Testis (tissue), 3 donors: Measurements from ENCODE around the gene SH3RF2. TPM values are rescaled to one million over a fixed set of nuclear protein-coding genes. Genes with fewer than 3 reads are reported as not detected.
A peak's percentile ranks its signal among the peaks of the same experiment; 100 is the strongest.

ENCODE experiments used
- DNase-seq: peaks from one replicate; pipeline ENCODE4 v3.0.0-alpha.2; 2019
- H3K27ac ChIP-seq, 2 donors: fragments of 200-600 bp; sonication (generic); one replicate each; pipeline ENCODE4 v1.5.1; 2019
- H3K27me3 ChIP-seq: fragments of 200-600 bp; sonication (generic); one replicate; pipeline ENCODE4 v1.5.1; 2019
- H3K36me3 ChIP-seq: fragments of 200-600 bp; sonication (generic); one replicate; pipeline ENCODE4 v1.5.1; 2017; ENCODE audit warnings: low read depth; ENCODE audit errors: missing control alignments
- H3K4me1 ChIP-seq: fragments of 200-600 bp; sonication (generic); one replicate; pipeline ENCODE4 v1.5.1; 2019
- H3K4me3 ChIP-seq, 2 donors: fragments of 200-600 bp; sonication (generic); one replicate each; pipeline ENCODE4 v1.5.1; 2017 to 2019
- H3K9me3 ChIP-seq: fragments of 200-600 bp; sonication (generic); one replicate; pipeline ENCODE4 v1.5.1; 2017
- CTCF ChIP-seq, 3 experiments: fragments of 450-650 bp in 2 of 3; fragments of 200-600 bp in 1 of 3; sonication (generic) in 1 of 3; IDR thresholded peaks; one replicate each; pipeline ENCODE4 v1.5.1; 2016 to 2019; ENCODE audit warnings: antibody characterized with exemption in 3 of 3, mild to moderate bottlenecking in 2 of 3, moderate library complexity in 1 of 3
- POLR2A ChIP-seq: fragments of 450-650 bp; IDR thresholded peaks from one replicate; pipeline ENCODE4 v1.6.1; 2017; ENCODE audit warnings: antibody characterized with exemption, mild to moderate bottlenecking, moderate library complexity
- WGBS, 2 donors: methylation state at CpG; one replicate each; pipeline ENCODE4 v1.1.5; 2018; 5-methylcytosine and 5-hydroxymethylcytosine counted together
- intact Hi-C: fragments of 100-400 bp; cut with DNase I; formaldehyde crosslinking; loops from one replicate; pipeline ENCODE4 v1.15.1; 2023; ENCODE audit warnings: low total_unique reads
- polyA plus RNA-seq: library from polyadenylated mRNA; stranded (reverse); fragments of 350-450 nt; fragmentation: Illumina TruSeq; extraction: RNeasy Lipid Tissue Mini Kit (QIAGEN cat#74804); gene quantifications from one replicate; pipeline ENCODE4 v1.2.3, GENCODE V29; 2014; ENCODE audit warnings: low read depth, low replicate concordance; ENCODE audit not compliant: insufficient read depth
- total RNA-seq, 2 donors: library from RNA; depleted of rRNA; stranded (reverse); fragments of >200 nt; gene quantifications; one replicate each; pipeline ENCODE4 v1.2.3, GENCODE V29; 2016

The SH3RF2 gene
- total and polyA plus RNA-seq, 3 donors from 2014 or later: 127 to 416 (median 378) TPM

DNA sequence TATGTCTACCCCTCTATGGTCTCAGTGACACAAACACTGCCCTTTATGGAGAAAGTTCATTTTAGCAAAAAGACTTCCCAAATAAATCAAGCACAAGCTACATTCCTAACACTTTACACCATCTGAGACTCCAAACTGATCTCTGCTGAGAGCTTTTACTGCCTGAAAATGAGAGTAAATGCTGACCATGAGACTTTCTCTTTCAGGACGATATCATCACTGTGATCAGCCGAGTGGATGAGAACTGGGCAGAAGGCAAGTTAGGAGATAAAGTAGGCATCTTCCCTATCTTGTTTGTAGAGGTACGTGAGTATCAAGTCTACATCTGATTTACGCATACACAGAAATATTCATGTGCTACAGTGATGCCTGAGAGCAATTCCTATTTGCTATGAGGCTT is 67.5 kb downstream of the SH3RF2 start:
- no peak for TF ChIP-seq POLR2A
- no peak for TF ChIP-seq CTCF (IDR thresholded peaks at IDR 0.05)
- intact Hi-C loops: no loop called here
- Histone ChIP-seq H3K36me3 (no peaks in the 10 kb centered on the region), H3K27ac (no peak overlapping the region), H3K4me3 (no peak overlapping the region), H3K9me3 (no peaks in the 10 kb centered on the region), H3K4me1 (no peaks in the 10 kb centered on the region), H3K27me3 (no peaks in the 10 kb centered on the region)
- WGBS, 2 donors: 58 to 84% methylated on average over 4 of the region's 4 CpGs
- DNase-seq: no peak

DNA sequence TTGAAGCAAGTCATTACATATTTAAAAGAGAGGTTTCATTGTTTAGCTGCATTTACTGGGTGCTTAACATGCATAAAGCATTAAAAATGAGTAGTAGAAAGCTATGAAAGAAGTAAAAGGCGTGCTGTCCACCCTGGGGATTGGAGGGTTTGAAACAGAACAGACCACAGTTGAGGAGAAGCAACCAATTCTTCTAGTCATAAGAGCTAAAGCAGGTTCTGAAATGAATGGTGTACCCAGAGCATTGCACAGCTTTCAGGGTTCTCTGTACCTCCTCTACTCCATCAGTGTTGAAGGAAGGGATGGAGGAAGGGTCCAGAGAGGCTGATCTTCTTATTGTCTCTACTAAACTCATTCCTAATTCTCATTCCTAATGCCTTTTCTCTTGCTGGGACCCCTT is 68.9 kb downstream of the SH3RF2 start:
- Histone ChIP-seq H3K27me3 (no peaks in the 10 kb centered on the region), H3K4me1 (no peaks in the 10 kb centered on the region), H3K36me3 (no peaks in the 10 kb centered on the region), H3K27ac (no peak overlapping the region), H3K9me3 (no peaks in the 10 kb centered on the region), H3K4me3 (no peak overlapping the region)
- WGBS, 2 donors: 95 to 100% methylated on average over 1 of the region's 1 CpG
- DNase-seq: no peak
- intact Hi-C loops: no loop called here
- no peak for TF ChIP-seq POLR2A
- TF ChIP-seq CTCF (IDR thresholded peaks at IDR 0.05): no peak

GRCh38 chr5:146005723-146006122 is 69.3 kb downstream of the SH3RF2 start:
- TF ChIP-seq CTCF (IDR thresholded peaks at IDR 0.05) (no peak), POLR2A (no peak)
- no peak for DNase-seq
- intact Hi-C loops: no loop called here
- Histone ChIP-seq H3K36me3 (no peaks in the 10 kb centered on the region), H3K9me3 (no peaks in the 10 kb centered on the region), H3K4me3 (no peak overlapping the region), H3K4me1 (no peaks in the 10 kb centered on the region), H3K27me3 (no peaks in the 10 kb centered on the region), H3K27ac (no peak overlapping the region)

- no peaks in the 10 kb centered on the region for H3K36me3 ChIP-seq
- no peaks in the 10 kb centered on the region for H3K4me1 ChIP-seq
- H3K9me3 ChIP-seq: no peaks in the 10 kb centered on the region
- no peak overlapping the region for H3K27ac ChIP-seq
- no peaks in the 10 kb centered on the region for H3K27me3 ChIP-seq
- intact Hi-C loops: no loop called here
- no peak overlapping the region for H3K4me3 ChIP-seq
- WGBS, 2 donors: 76 to 77% methylated on average over 6 of the region's 6 CpGs
- no peak for DNase-seq
- no peak for TF ChIP-seq POLR2A
- TF ChIP-seq CTCF (IDR thresholded peaks at IDR 0.05): no peak
These were observed 70.3 kb downstream of the SH3RF2 start for GRCh38 chr5:146006470-146007190.

- no peak overlapping the region for H3K27ac ChIP-seq
These were observed 70.9 kb downstream of the SH3RF2 start for GRCh38 chr5:146007270-146007669.

More at GRCh38 chr5:146007270-146007669, 70.9 kb downstream of the SH3RF2 start:
- intact Hi-C loops: no loop called here
- no peaks in the 10 kb centered on the region for H3K27me3 ChIP-seq
- 54 to 57% methylated on average over 3 of the region's 3 CpGs for WGBS, 2 donors
- H3K36me3 ChIP-seq: no peaks in the 10 kb centered on the region
- no peaks in the 10 kb centered on the region for H3K4me1 ChIP-seq
- peak; percentile 21 for DNase-seq
- H3K9me3 ChIP-seq: no peaks in the 10 kb centered on the region
- H3K4me3 ChIP-seq: no peak overlapping the region
- TF ChIP-seq CTCF (IDR thresholded peaks at IDR 0.05) (no peak), POLR2A (no peak)
